ENCODE measurements around the gene SLC22A3.
"Not testable (repeated sequence)": the region's sequence is repeated elsewhere in the genome, so short reads cannot be mapped to it uniquely, and the experiment has no call there.

The SLC22A3 gene

GRCh38 chr6:160336200-160336599 is 12.0 kb upstream of the SLC22A3 start:
- no peak for DNase-seq

GRCh38 chr6:160337301-160337700 is 10.9 kb upstream of the SLC22A3 start:
- no peak for DNase-seq

- DNase-seq: no peak
These were observed 10.2 kb upstream of the SLC22A3 start for GRCh38 chr6:160337991-160338390.

GRCh38 chr6:160343144-160343543 is 5.0 kb upstream of the SLC22A3 start:
- DNase-seq: no peak

DNA sequence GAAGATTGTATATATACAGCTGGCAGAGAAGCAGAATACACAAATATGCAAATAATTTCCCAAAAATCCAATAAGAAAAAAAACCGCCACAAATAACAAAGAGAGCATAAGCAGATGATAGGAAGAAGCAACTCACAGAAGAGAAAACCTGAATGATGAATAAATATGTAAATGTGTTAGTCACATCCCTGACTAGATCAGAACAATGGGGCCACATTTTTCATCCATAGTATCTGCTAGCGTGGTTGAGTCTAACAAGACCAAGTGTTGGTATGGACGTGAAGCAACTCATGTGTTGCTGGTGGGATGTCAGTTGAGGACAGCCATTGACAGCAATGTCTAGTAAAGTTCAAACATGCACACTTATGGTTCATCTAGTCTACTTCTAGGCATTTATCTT is 3.9 kb upstream of the SLC22A3 start:
- no peak for DNase-seq

GRCh38 chr6:160347259-160348222 is 637 bp upstream of the SLC22A3 start:
- no peak for DNase-seq

DNA sequence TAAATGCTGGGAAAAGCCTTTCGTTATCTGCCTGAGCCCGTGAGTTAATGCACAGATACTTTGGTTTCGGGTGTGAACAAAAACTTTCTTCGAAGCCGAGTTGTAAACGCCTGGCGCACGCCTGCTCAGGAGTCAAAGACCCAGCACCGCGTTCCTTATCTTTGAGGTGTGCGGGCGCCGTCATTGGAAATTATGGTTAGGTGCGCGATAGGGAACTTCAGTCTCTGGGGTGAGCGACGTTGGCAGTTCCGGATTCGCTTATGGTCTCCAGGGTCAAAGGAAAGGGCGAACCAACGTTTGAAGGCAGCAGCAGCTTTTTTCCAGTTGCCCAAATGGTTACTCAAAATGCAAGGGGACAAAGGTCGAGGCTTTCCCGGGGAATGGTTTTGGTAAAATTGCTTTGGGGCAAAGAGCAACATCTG is 853 bp downstream of the SLC22A3 start:
- DNase-seq: no peak

DNA sequence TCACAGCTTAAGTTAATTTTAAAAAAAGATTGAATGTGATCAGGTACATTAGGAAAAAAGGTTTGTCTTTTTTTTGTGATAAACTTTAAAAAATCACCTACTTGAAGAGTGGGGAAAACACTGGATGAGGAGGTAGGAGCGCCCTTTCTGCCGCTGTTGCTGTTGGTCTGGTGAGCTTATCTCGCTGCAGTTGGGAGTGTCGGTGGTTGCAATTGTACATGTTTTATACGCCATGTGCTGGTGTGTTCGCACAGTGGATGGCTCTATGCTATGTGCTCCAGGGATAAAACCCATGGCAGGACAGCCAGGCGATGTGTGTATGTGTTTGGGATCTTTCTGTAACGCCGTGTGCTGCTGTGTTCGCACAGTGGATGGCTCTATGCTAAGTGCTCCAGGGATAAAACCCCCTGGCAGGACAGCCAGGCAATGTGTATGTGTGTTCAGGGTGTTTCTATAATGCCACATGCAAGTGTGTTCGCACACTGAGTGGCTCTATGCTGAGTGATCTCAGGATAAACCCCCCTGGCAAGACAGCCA is 1.7 kb downstream of the SLC22A3 start:
- DNase-seq: no peak

DNA sequence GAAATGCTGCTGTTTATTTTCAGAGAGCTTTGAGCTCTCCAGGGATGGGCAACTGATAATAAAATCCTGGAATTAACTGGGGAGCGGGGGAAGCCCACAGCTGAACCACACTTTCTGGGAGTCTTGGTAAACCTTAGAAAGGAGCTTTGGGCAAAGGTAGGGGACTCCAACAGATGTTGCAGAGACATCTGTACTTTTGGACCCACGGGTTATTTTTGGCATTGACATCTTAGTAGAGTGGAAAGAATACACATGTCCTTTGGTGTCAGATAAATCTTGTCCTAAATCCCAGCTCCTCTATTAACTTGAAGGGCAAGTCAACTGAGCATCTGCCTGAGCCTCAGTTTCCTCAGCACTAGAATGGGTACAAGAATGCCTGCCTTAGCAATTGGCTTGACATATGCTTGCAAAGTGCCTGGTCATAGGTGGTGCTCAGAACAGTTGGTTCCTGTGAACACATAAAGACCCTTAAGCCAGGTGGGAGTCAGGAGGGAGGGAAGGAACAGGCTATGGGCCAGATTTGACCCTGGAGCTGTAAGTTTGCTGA is 5.8 kb downstream of the SLC22A3 start:
- no peak for DNase-seq

GRCh38 chr6:160355001-160355400 is 6.8 kb downstream of the SLC22A3 start:
- DNase-seq: peak; percentile 71

GRCh38 chr6:160356074-160356744 is 8.0 kb downstream of the SLC22A3 start:
- DNase-seq: no peak

- DNase-seq: no peak
These were observed 8.9 kb downstream of the SLC22A3 start for GRCh38 chr6:160357088-160357487.

- no peak for DNase-seq
These were observed 10.3 kb downstream of the SLC22A3 start for GRCh38 chr6:160358225-160359119.

- DNase-seq: no peak
These were observed 12.8 kb downstream of the SLC22A3 start for GRCh38 chr6:160360955-160361354.

GRCh38 chr6:160362556-160362955 is 14.4 kb downstream of the SLC22A3 start:
- DNase-seq: no peak

DNA sequence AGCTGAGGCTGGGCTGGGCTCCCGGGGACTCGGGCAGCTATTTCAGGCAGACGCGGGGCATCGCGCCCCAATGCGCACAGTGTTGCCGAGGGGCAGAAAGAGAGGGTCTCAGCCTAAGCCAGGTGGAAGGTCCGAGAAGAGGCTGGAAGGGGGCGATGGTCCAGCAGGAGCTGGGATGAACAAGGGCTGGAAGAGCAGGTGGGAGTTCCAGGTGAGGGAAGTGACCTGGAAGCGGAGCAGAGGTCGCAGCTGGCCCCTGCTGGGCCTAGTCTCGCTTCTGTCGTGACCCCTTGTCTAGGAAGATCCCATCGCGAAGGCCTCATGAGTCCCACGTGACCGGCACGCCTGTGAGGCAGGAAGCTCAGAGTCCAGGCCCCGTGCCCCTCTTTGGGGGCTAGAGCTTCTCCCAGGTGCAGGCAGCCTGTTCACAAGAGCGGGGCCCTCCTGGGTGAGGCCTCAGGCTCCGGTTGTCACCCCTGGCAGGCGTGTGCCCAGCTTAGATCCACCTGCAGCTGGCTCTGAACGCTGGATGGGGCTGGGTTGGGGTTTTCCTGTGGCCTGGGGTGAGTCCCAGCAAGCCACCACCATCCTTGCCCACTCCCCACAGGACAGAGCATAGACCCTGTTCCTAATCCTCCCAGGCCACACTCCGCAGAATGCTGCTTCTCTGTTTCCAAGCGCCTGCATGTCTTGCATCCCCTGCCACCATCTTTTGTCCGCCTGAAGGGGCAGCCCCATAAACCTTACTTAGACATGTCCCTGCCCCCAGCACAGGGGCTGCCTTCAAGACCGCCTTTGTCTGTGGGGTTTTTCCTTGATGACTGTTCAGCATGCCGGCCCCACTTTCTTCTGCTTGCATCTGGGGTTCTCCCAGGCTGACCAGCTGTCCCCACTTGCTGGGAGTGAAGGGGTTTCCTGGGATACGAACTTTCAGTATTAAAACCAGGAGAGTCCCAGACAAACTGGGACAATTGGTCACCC is 15.1 kb downstream of the SLC22A3 start:
- no peak for DNase-seq

GRCh38 chr6:160365117-160365516 is 16.9 kb downstream of the SLC22A3 start:
- DNase-seq: no peak

- DNase-seq: no peak
These were observed 19.8 kb downstream of the SLC22A3 start for GRCh38 chr6:160367798-160368547.

GRCh38 chr6:160368670-160369069 is 20.5 kb downstream of the SLC22A3 start:
- DNase-seq: no peak

DNA sequence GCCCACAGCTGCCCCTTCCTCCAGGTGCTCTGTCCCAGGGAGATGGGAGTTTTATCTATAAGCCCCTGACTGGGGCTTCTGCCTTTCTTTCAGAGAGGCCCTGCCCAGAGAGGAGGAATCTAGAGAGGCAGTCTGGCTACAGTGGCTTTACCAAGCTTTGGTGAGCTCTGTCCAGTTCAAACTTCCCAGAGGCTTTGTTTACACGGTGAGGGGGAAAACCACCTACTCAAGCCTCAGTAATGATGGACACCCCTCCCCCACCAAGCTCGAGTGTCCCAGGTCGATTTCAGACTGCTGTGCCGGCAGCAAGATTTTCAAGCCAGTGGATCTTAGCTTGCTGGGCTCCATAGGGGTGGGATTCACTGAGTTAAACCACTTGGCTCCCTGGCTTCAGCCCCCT is 25.4 kb downstream of the SLC22A3 start:
- not testable (repeated sequence) for DNase-seq

All from activated CD4-positive, alpha-beta T cell treated with anti-CD3 and anti-CD28 coated beads, Interleukin-10, Interleukin-2, amounts not matched to agents 100 ng/mL and 50 ng/mL, durations not matched to agents 16 hours and 8 hours (primary cell).